ENCODE data around the gene SOD2. TPM values are rescaled to one million over a fixed set of nuclear protein-coding genes. Genes with fewer than 3 reads are reported as not detected.
"Not testable (repeated sequence)": the region's sequence is repeated elsewhere in the genome, so short reads cannot be mapped to it uniquely, and the experiment has no call there.

Gene SOD2
- polyA plus RNA-seq (ENCODE audit: insufficient read length in 3 of 3): 100 to 1,000 TPM; 121 to 123 (median 121) TPM

- DNase-seq (ENCODE audit: low read depth in 3 of 3, low spot score in 2 of 3): peak; percentile 57 to 68 (median 63)
Observed at GRCh38 chr6:159693128-159693893, at the start of gene SOD2. Gene SOD2, minus strand, starts transcription at chr6:159693241. Its CDS starts 74 bp downstream, at chr6:159693167.

GRCh38 chr6:159742165-159742564, 49.1 kb upstream of the SOD2 start:
- DNase-seq (ENCODE audit: low read depth in 3 of 3, low spot score in 2 of 3): no peak

GRCh38 chr6:159739341-159739740, 46.3 kb upstream of the SOD2 start:
- DNase-seq (ENCODE audit: low read depth in 3 of 3, low spot score in 2 of 3): no peak

GRCh38 chr6:159736908-159737307, 43.9 kb upstream of the SOD2 start:
- no peak for DNase-seq (ENCODE audit: low read depth in 3 of 3, low spot score in 2 of 3)

GRCh38 chr6:159733395-159733794, 40.4 kb upstream of the SOD2 start:
- not testable (repeated sequence) for DNase-seq (ENCODE audit: low read depth in 3 of 3, low spot score in 2 of 3)

GRCh38 chr6:159732550-159732949, 39.5 kb upstream of the SOD2 start:
- DNase-seq (ENCODE audit: low read depth in 3 of 3, low spot score in 2 of 3): not testable (repeated sequence)

- DNase-seq (ENCODE audit: low read depth in 3 of 3, low spot score in 2 of 3): no peak
Observed at GRCh38 chr6:159730332-159730676, 37.3 kb upstream of the SOD2 start.

- DNase-seq (ENCODE audit: low read depth in 3 of 3, low spot score in 2 of 3): peak in 1 of 3 donors; percentile 4
Observed at GRCh38 chr6:159729598-159730331, 36.7 kb upstream of the SOD2 start.

GRCh38 chr6:159728531-159728964, 35.5 kb upstream of the SOD2 start:
- peak in 1 of 3 donors; percentile 15 for DNase-seq (ENCODE audit: low read depth in 3 of 3, low spot score in 2 of 3)

- DNase-seq (ENCODE audit: low read depth in 3 of 3, low spot score in 2 of 3): peak in 2 of 3 donors; percentile 35 to 42
Observed at GRCh38 chr6:159727717-159728445, 34.8 kb upstream of the SOD2 start.

- DNase-seq (ENCODE audit: low read depth in 3 of 3, low spot score in 2 of 3): peak; percentile 82 to 90 (median 87)
Observed at GRCh38 chr6:159726918-159727716, 34.1 kb upstream of the SOD2 start, which contains the start of gene WTAP. Gene WTAP, plus strand, starts transcription at chr6:159727506. Its CDS starts 8,760 bp downstream, at chr6:159736266.

- peak in 2 of 3 donors; percentile 47 to 72 for DNase-seq (ENCODE audit: low read depth in 3 of 3, low spot score in 2 of 3)
Observed at GRCh38 chr6:159726255-159726917, 33.3 kb upstream of the SOD2 start.

- not testable (repeated sequence) for DNase-seq (ENCODE audit: low read depth in 3 of 3, low spot score in 2 of 3)
Observed at GRCh38 chr6:159725208-159725607, 32.2 kb upstream of the SOD2 start.

- no peak for DNase-seq (ENCODE audit: low read depth in 3 of 3, low spot score in 2 of 3)
Observed at GRCh38 chr6:159724778-159725177, 31.7 kb upstream of the SOD2 start.

GRCh38 chr6:159723259-159723658, 30.2 kb upstream of the SOD2 start:
- no peak for DNase-seq (ENCODE audit: low read depth in 3 of 3, low spot score in 2 of 3)

GRCh38 chr6:159722655-159723054, 29.6 kb upstream of the SOD2 start:
- DNase-seq (ENCODE audit: low read depth in 3 of 3, low spot score in 2 of 3): no peak

GRCh38 chr6:159721981-159722380, 28.9 kb upstream of the SOD2 start:
- not testable (repeated sequence) for DNase-seq (ENCODE audit: low read depth in 3 of 3, low spot score in 2 of 3)

GRCh38 chr6:159720708-159721107, 27.7 kb upstream of the SOD2 start:
- DNase-seq (ENCODE audit: low read depth in 3 of 3, low spot score in 2 of 3): peak in 2 of 3 donors; percentile 12 to 34

- no peak for DNase-seq (ENCODE audit: low read depth in 3 of 3, low spot score in 2 of 3)
Observed at GRCh38 chr6:159719287-159719686, 26.2 kb upstream of the SOD2 start.

- no peak for DNase-seq (ENCODE audit: low read depth in 3 of 3, low spot score in 2 of 3)
Observed at GRCh38 chr6:159718634-159719033, 25.6 kb upstream of the SOD2 start.

Data from right renal cortex interstitium (tissue), 3 donors.